ENCODE measurements around the gene HES1.

HES1 gene

GRCh38 chr3:194132465-194133286 lies 3.3 kb upstream of the HES1 start:
- DNase-seq (ENCODE audit: extremely low spot score) = no peak
- TF ChIP-seq HDGF (IDR thresholded peaks at IDR 0.05; ENCODE audit: borderline replicate concordance) = no peak
- TF ChIP-seq SUZ12 (IDR thresholded peaks at IDR 0.05) = no peak
- no peak for TF ChIP-seq TARDBP (IDR thresholded peaks at IDR 0.05)
- no peak for TF ChIP-seq NFRKB (IDR thresholded peaks at IDR 0.05)
- TF ChIP-seq LEF1 (IDR thresholded peaks at IDR 0.05; ENCODE audit: borderline replicate concordance) = no peak
- TF ChIP-seq PKNOX1 (IDR thresholded peaks at IDR 0.05) = no peak
- no peak for TF ChIP-seq L3MBTL2 (conservative IDR thresholded peaks at IDR 0.05)
- no peak for TF ChIP-seq FOXA1 (IDR thresholded peaks at IDR 0.05)
- no peak for TF ChIP-seq SP1 (IDR thresholded peaks at IDR 0.05)
- TF ChIP-seq CTBP1 (IDR thresholded peaks at IDR 0.05; ENCODE audit: borderline replicate concordance) = no peak
- ChIA-PET CTCF (interaction anchor here (0.6 to 1.8 kb wide), 2 partner anchors 183 to 346 kb away, joined by 3 to 5 read pairs; no protein-coding TSS in a partner anchor), POLR2A (interaction anchor here (1.0 kb wide), 1 partner anchor 184 kb away, joined by 3 read pairs; no protein-coding TSS in a partner anchor)

GRCh38 chr3:194133661-194134230 lies 2.2 kb upstream of the HES1 start:
- no peak for DNase-seq (ENCODE audit: extremely low spot score)
- ChIA-PET POLR2A (interaction anchor here (1.0 to 3.8 kb wide), 6 partner anchors 43 to 354 kb away, joined by 3 to 43 read pairs (median 6); no protein-coding TSS in a partner anchor), CTCF (interaction anchor here (1.8 kb wide), 1 partner anchor 182 kb away, joined by 5 read pairs; no protein-coding TSS in a partner anchor)
- TF ChIP-seq PKNOX1 (IDR thresholded peaks at IDR 0.05) = peak; percentile 55
- TF ChIP-seq L3MBTL2 (conservative IDR thresholded peaks at IDR 0.05) = no peak
- no peak for TF ChIP-seq FOXK2 (IDR thresholded peaks at IDR 0.05)
- no peak for TF ChIP-seq TARDBP (IDR thresholded peaks at IDR 0.05)
- TF ChIP-seq FOXM1 (IDR thresholded peaks at IDR 0.05; ENCODE audit: borderline replicate concordance) = no peak
- no peak for TF ChIP-seq BHLHE40 (IDR thresholded peaks at IDR 0.05; ENCODE audit: borderline replicate concordance)
- no peak for TF ChIP-seq SP1 (IDR thresholded peaks at IDR 0.05)
- TF ChIP-seq LEF1 (IDR thresholded peaks at IDR 0.05; ENCODE audit: borderline replicate concordance) = no peak

GRCh38 chr3:194134231-194134756 lies 1.7 kb upstream of the HES1 start:
- ChIA-PET POLR2A (interaction anchor here (0.6 to 3.8 kb wide), 9 partner anchors 43 to 354 kb away, joined by 3 to 43 read pairs (median 4); no protein-coding TSS in a partner anchor), CTCF (interaction anchor here (1.8 kb wide), 1 partner anchor 181 kb away, joined by 5 read pairs; no protein-coding TSS in a partner anchor)
- TF ChIP-seq CTBP1 (IDR thresholded peaks at IDR 0.05; ENCODE audit: borderline replicate concordance) (no peak), ZNF384 (IDR thresholded peaks at IDR 0.05) (no peak), FOXK2 (IDR thresholded peaks at IDR 0.05) (no peak), FOXA1 (IDR thresholded peaks at IDR 0.05) (no peak)
- DNase-seq (ENCODE audit: extremely low spot score) = peak; percentile 49

GRCh38 chr3:194134757-194135515 lies 1.0 kb upstream of the HES1 start:
- TF ChIP-seq SP1 (IDR thresholded peaks at IDR 0.05) (no peak), NFRKB (IDR thresholded peaks at IDR 0.05) (no peak), ARNT (IDR thresholded peaks at IDR 0.05) (peak; percentile 97), FOXA1 (IDR thresholded peaks at IDR 0.05) (no peak), CTBP1 (IDR thresholded peaks at IDR 0.05; ENCODE audit: borderline replicate concordance) (peak; percentile 98), FOXK2 (IDR thresholded peaks at IDR 0.05) (no peak; the same call in 1 of the 2 replicates), SUZ12 (IDR thresholded peaks at IDR 0.05) (no peak), LEF1 (IDR thresholded peaks at IDR 0.05; ENCODE audit: borderline replicate concordance) (no peak), HDGF (IDR thresholded peaks at IDR 0.05; ENCODE audit: borderline replicate concordance) (no peak), FOXM1 (IDR thresholded peaks at IDR 0.05; ENCODE audit: borderline replicate concordance) (peak; percentile 77; the same call in 1 of the 2 replicates), ELF4 (IDR thresholded peaks at IDR 0.05) (no peak), TARDBP (IDR thresholded peaks at IDR 0.05) (no peak), BHLHE40 (IDR thresholded peaks at IDR 0.05; ENCODE audit: borderline replicate concordance) (peak; percentile 55; the same call in 1 of the 2 replicates), PKNOX1 (IDR thresholded peaks at IDR 0.05) (peak; percentile 74), ZNF384 (IDR thresholded peaks at IDR 0.05) (no peak), L3MBTL2 (conservative IDR thresholded peaks at IDR 0.05) (peak; percentile 58)
- CTCF ChIA-PET = no interaction called here
- peak; percentile 72 for DNase-seq (ENCODE audit: extremely low spot score)
- POLR2A ChIA-PET = interaction anchor here (0.6 to 3.8 kb wide), 9 partner anchors 10 to 355 kb away, joined by 3 to 43 read pairs (median 4); no protein-coding TSS in a partner anchor

- ChIA-PET POLR2A (interaction anchor here (0.6 to 5.1 kb wide), 18 partner anchors 11 to 437 kb away, joined by 3 to 43 read pairs (median 4); no protein-coding TSS in a partner anchor), CTCF (interaction anchor here (1.1 kb wide), 1 partner anchor 180 kb away, joined by 3 read pairs; no protein-coding TSS in a partner anchor)
- no peak for DNase-seq (ENCODE audit: extremely low spot score)
- TF ChIP-seq SP1 (IDR thresholded peaks at IDR 0.05) = no peak
- TF ChIP-seq HDGF (IDR thresholded peaks at IDR 0.05; ENCODE audit: borderline replicate concordance) = no peak
- no peak for TF ChIP-seq ZNF384 (IDR thresholded peaks at IDR 0.05)
- TF ChIP-seq TARDBP (IDR thresholded peaks at IDR 0.05) = no peak
- TF ChIP-seq ARNT (IDR thresholded peaks at IDR 0.05) = no peak
- no peak for TF ChIP-seq ELF4 (IDR thresholded peaks at IDR 0.05)
- TF ChIP-seq FOXM1 (IDR thresholded peaks at IDR 0.05; ENCODE audit: borderline replicate concordance) = no peak
- no peak for TF ChIP-seq BHLHE40 (IDR thresholded peaks at IDR 0.05; ENCODE audit: borderline replicate concordance)
- no peak for TF ChIP-seq L3MBTL2 (conservative IDR thresholded peaks at IDR 0.05)
- TF ChIP-seq FOXK2 (IDR thresholded peaks at IDR 0.05) = no peak
- no peak for TF ChIP-seq FOXA1 (IDR thresholded peaks at IDR 0.05)
- no peak for TF ChIP-seq LEF1 (IDR thresholded peaks at IDR 0.05; ENCODE audit: borderline replicate concordance)
- no peak for TF ChIP-seq PKNOX1 (IDR thresholded peaks at IDR 0.05)
- TF ChIP-seq CTBP1 (IDR thresholded peaks at IDR 0.05; ENCODE audit: borderline replicate concordance) = no peak
- no peak for TF ChIP-seq NFRKB (IDR thresholded peaks at IDR 0.05)
- TF ChIP-seq SUZ12 (IDR thresholded peaks at IDR 0.05) = no peak
Measured at GRCh38 chr3:194135516-194135805, 487 bp upstream of the HES1 start.

Measured in HEK293T (cell line).